Psoas muscle (tissue), 8 donors: ENCODE results near the gene FALEC. TPM values are rescaled to one million over a fixed set of nuclear protein-coding genes. Genes with fewer than 3 reads are reported as not detected.

ENCODE experiments used
- ATAC-seq, 4 donors: fragments of 200-7000 bp; cut with Tn5 transposase; one replicate each; pipeline ENCODE4 v1.9.1; 2020; ENCODE audit warnings: moderate library complexity in 3 of 4, mild to moderate bottlenecking in 2 of 4
- DNase-seq, 2 donors: peaks; one replicate each; pipeline ENCODE4 v3.0.0-alpha.2; 2020
- H3K27ac ChIP-seq: fragments of 200-600 bp; one replicate; pipeline ENCODE4 v1.8.0; 2022
- H3K27me3 ChIP-seq, 3 donors: fragments of 200-600 bp in 1 of 3; one replicate each; pipeline versions ENCODE4 v1.6.1 to v1.8.0; 2013 to 2022; ENCODE audit warnings: low read length in 2 of 3, mild to moderate bottlenecking in 2 of 3, moderate library complexity in 1 of 3; ENCODE audit not compliant: insufficient read depth in 3 of 3
- H3K36me3 ChIP-seq, 2 donors: fragments of 200-600 bp in 1 of 2; one replicate each; pipeline versions ENCODE4 v1.6.1 to v1.8.0; 2013 to 2022; ENCODE audit warnings: low read depth in 1 of 2, mild to moderate bottlenecking in 1 of 2, moderate library complexity in 1 of 2; ENCODE audit not compliant: insufficient read depth in 1 of 2
- H3K4me1 ChIP-seq: fragments of 200-600 bp; one replicate; pipeline ENCODE4 v1.8.0; 2022
- H3K4me3 ChIP-seq: fragments of 200-600 bp; one replicate; pipeline ENCODE4 v1.8.0; 2022; ENCODE audit warnings: mild to moderate bottlenecking
- H3K9me3 ChIP-seq: fragments of 200-600 bp; one replicate; pipeline ENCODE4 v1.8.0; 2022
- WGBS, 3 donors: extraction: QIAGEN DNeasy Blood & Tissue Kit; methylation state at CpG; one replicate each; pipeline versions ENCODE4 v1.1.6 to v1.1.7; 2013; 5-methylcytosine and 5-hydroxymethylcytosine counted together
- intact Hi-C, 2 donors: fragments of 100-400 bp; cut with DNase I; formaldehyde crosslinking; loops; one replicate each; pipeline versions ENCODE4 v1.11.0 to v1.14.2; 2022
- polyA plus RNA-seq, 3 donors: library from polyadenylated mRNA; stranded (reverse); fragments of 200-250 nt; gene quantifications; one replicate each; pipeline ENCODE4 v1.2.3, GENCODE V29; 2013
- total RNA-seq, 4 donors: library from RNA; stranded (reverse); fragmentation: NEBNext Ultra II Directional in 2 of 4; extraction: Animal tissue kit (Norgen Biotek cat#: 25700) in 2 of 4; gene quantifications; one replicate each; pipeline versions ENCODE4 v1.2.1 to v1.2.4, GENCODE V29; 2021 to 2023
- TF ChIP-seq, protein P1 (sequence below): fragments of 200-600 bp; IDR thresholded peaks from one replicate; pipeline ENCODE4 v1.8.0; 2022; ENCODE audit warnings: antibody characterized with exemption
- donor health status: healthy with polysubstance abuse.
- donor health status: DM: no; HTN: no; CAD: no; lungs with moderate emphysema.
- donor health status: Bipolar disorder and iron deficiency.
- donor health status: healthy.
- donor health status: DM: yes; HTN: yes; CAD: no.
- donor health status: DM: no; HTN: no; CAD: no.
- donor health status: DM: no; HTN: no; CAD: no.
- donor health status: DM: yes; HTN: yes; CAD: no.

Gene FALEC
- total and polyA plus RNA-seq, 7 donors, result 0.38 to 1.2 (median 0.39) TPM; not detected in 4

DNA sequence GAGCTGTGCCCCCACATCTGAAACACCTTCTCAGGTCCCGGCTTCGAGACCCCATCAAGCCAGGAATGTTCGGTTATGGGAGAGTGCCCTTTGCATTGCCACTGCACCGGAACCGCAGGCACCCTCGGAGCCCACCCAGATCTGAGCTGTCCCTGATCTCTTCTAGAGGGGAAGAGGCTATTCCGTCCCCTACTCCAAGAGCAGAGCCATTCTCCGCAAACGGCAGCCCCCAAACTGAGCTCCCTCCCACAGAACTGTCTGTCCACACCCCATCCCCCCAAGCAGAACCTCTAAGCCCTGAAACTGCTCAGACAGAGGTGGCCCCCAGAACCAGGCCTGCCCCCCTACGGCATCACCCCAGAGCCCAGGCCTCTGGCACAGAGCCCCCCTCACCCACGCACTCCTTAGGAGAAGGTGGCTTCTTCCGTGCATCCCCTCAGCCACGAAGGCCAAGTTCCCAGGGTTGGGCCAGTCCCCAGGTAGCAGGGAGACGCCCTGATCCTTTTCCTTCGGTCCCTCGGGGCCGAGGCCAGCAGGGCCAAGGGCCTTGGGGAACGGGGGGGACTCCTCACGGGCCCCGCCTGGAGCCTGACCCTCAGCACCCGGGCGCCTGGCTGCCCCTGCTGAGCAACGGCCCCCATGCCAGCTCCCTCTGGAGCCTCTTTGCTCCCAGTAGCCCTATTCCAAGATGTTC lies 38.0 kb downstream of the FALEC start:
- H3K36me3 ChIP-seq, result peaks cover 0 to 27% of the 10 kb centered on the region in 2 donors
- H3K4me3 ChIP-seq, result no peak overlapping the region
- H3K9me3 ChIP-seq, result no peaks in the 10 kb centered on the region
- DNase-seq (no peak), ATAC-seq (no peak)
- no peaks in the 10 kb centered on the region for H3K27me3 ChIP-seq
- no peak overlapping the region for H3K27ac ChIP-seq
- intact Hi-C loops, result no loop called here
- TF ChIP-seq, protein P1, sequence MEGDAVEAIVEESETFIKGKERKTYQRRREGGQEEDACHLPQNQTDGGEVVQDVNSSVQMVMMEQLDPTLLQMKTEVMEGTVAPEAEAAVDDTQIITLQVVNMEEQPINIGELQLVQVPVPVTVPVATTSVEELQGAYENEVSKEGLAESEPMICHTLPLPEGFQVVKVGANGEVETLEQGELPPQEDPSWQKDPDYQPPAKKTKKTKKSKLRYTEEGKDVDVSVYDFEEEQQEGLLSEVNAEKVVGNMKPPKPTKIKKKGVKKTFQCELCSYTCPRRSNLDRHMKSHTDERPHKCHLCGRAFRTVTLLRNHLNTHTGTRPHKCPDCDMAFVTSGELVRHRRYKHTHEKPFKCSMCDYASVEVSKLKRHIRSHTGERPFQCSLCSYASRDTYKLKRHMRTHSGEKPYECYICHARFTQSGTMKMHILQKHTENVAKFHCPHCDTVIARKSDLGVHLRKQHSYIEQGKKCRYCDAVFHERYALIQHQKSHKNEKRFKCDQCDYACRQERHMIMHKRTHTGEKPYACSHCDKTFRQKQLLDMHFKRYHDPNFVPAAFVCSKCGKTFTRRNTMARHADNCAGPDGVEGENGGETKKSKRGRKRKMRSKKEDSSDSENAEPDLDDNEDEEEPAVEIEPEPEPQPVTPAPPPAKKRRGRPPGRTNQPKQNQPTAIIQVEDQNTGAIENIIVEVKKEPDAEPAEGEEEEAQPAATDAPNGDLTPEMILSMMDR, result no peak
- H3K4me1 ChIP-seq, result peaks cover 10% of the 10 kb centered on the region
- WGBS, 3 donors, result 83 to 85% (median 85%) methylated on average over 19 to 23 of the region's 23 CpGs

DNA sequence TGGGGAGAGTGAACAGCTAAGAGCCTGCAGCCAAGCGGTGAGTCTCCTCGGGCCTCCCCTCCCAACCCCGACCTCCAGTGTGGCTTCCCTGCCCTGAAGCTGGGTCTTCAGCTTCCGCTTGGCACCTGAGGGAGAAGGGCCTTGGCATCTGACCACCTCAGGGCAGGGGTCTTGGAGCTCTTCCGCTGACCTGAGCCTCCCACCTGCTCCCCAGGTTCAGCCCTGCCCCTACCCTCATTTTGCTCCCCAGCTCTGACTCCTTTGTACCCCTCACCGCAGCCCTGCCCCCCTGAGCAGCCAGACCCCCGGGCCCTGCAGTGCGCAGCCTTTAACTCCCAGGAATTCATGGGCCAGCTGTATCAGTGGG lies 38.5 kb downstream of the FALEC start:
- 88 to 90% (median 89%) methylated on average over 7 to 8 of the region's 8 CpGs for WGBS, 3 donors
- peaks cover 10% of the 10 kb centered on the region for H3K4me1 ChIP-seq
- no peak overlapping the region for H3K27ac ChIP-seq
- ATAC-seq (no peak), DNase-seq (no peak)
- no peak overlapping the region for H3K4me3 ChIP-seq
- peaks cover 0 to 27% of the 10 kb centered on the region in 2 donors for H3K36me3 ChIP-seq
- no peaks in the 10 kb centered on the region for H3K9me3 ChIP-seq
- intact Hi-C loops, result no loop called here
- TF ChIP-seq, protein P1, result no peak
- H3K27me3 ChIP-seq, result no peaks in the 10 kb centered on the region

DNA sequence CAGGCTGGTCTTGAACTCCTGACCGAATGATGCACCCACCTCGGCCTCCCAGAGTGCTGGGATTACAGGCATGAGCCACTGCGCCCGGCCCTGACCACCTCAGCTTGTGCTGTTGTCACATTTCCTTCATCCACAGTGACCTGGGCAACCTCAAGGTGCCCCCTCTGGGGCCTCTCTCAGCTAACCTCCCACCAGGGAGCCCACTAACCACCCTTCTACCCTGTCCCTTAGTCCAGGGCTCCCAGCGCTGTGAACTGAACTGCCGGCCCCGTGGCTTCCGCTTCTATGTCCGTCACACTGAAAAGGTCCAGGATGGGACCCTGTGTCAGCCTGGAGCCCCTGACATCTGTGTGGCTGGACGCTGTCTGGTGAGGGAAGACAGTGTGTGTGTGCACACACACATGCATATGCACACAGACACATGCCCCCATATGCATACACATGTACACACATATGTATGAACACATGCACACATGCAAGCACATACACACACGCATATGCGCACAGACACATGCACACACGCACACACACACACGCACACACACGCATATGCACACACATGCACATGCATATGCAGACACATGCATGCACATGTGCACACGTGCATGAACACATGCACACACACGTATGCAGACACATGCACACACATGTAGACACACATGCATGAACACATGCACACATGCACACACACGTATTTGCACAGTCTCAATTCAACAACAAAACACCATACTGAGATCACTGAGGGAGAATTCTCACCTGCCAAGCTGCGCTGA lies 39.8 kb downstream of the FALEC start:
- H3K9me3 ChIP-seq, result no peaks in the 10 kb centered on the region
- no peak overlapping the region for H3K4me3 ChIP-seq
- peaks cover 0 to 27% of the 10 kb centered on the region in 2 donors for H3K36me3 ChIP-seq
- ATAC-seq (no peak), DNase-seq (no peak)
- no peak overlapping the region for H3K27ac ChIP-seq
- peaks cover 20% of the 10 kb centered on the region for H3K4me1 ChIP-seq
- H3K27me3 ChIP-seq, result no peaks in the 10 kb centered on the region
- intact Hi-C loops, result loop anchor here in 1 of 2 donors (5.0 kb wide), 1 partner anchor 88 kb away; no protein-coding TSS in a partner anchor
- WGBS, 3 donors, result 82 to 87% (median 84%) methylated on average over 19 of the region's 19 CpGs
- TF ChIP-seq, protein P1, result no peak

DNA sequence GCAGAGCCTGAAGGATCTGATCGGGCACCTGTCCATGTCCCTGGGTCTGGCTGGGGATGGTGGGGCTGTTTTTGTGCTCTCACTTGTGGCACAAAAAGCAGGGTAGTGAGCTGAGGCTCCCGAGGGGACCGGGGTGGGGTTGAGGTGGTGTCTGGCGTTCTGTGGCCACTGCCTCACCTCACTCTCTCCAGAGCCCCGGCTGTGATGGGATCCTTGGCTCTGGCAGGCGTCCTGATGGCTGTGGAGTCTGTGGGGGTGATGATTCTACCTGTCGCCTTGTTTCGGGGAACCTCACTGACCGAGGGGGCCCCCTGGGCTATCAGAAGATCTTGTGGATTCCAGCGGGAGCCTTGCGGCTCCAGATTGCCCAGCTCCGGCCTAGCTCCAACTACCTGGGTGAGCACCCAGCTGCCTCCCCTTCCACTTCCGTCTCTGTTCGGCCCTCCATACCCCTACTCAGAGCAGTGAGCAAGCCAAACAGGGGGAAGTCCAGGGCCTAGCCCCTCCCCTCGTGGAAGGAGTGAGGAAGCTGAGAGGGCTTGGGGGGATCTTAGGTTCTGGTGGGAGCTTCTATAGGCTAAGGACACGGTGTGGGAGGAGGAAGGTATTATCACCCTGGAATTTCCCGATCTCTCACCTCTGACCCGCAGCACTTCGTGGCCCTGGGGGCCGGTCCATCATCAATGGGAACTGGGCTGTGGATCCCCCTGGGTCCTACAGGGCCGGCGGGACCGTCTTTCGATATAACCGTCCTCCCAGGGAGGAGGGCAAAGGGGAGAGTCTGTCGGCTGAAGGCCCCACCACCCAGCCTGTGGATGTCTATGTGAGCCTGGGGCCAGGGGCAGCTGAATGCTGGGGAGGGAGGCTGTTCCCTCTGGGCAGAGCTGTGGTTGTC lies 40.7 kb downstream of the FALEC start:
- no peaks in the 10 kb centered on the region for H3K9me3 ChIP-seq
- H3K4me3 ChIP-seq, result no peak overlapping the region
- H3K27ac ChIP-seq, result no peak overlapping the region
- DNase-seq (peak in 1 of 2 donors; percentile 48), ATAC-seq (no peak)
- H3K4me1 ChIP-seq, result peaks cover 22% of the 10 kb centered on the region
- peaks cover 0 to 27% of the 10 kb centered on the region in 2 donors for H3K36me3 ChIP-seq
- TF ChIP-seq, protein P1, result no peak
- no peaks in the 10 kb centered on the region for H3K27me3 ChIP-seq
- intact Hi-C loops, result loop anchor here in 1 of 2 donors (5.0 kb wide), 1 partner anchor 89 kb away; no protein-coding TSS in a partner anchor
- 71 to 78% (median 74%) methylated on average over 22 to 26 of the region's 26 CpGs for WGBS, 3 donors
